Caco-2 (cell line): ENCODE measurements around the gene CARD11. TPM values are rescaled to one million over a fixed set of nuclear protein-coding genes. Genes with fewer than 3 reads are reported as not detected.

Experiments
- BruUV-seq: library from RNA; stranded (reverse); fragments of 400-500 nt; replicated peaks from 2 replicates; lab custom pipeline; 2021; lab: Mats Ljungman, UMichigan
- CTCF ChIA-PET: fragments of 300-600 bp; sonication (Branson Sonifier 250); formaldehyde crosslinking; loops from one replicate; lab custom pipeline; 2022; ENCODE audit warnings: antibody characterized with exemption; lab: Charles Lee
- POLR2A ChIA-PET: fragments of 300-600 bp; sonication (Branson Sonifier 250); formaldehyde crosslinking; loops from one replicate; lab custom pipeline; 2022; ENCODE audit warnings: antibody characterized with exemption; lab: Charles Lee
- DNase-seq, 2 experiments: peaks; one replicate each; pipeline versions ENCODE4 v3.0.0 to v3.0.0-alpha.2; 2020 to 2022
- H3K27me3 ChIP-seq: replicated peaks from 2 replicates; pipeline ENCODE4 v1.6.0; 2011; ENCODE audit warnings: low read length; ENCODE audit not compliant: control insufficient read depth, insufficient read depth
- H3K36me3 ChIP-seq: 2 replicates; pipeline ENCODE4 v1.5.1; 2011; ENCODE audit warnings: low read length; ENCODE audit not compliant: control insufficient read depth, insufficient read depth
- H3K4me1 ChIP-seq: fragments of 250-450 bp; sonication (Bioruptor Pico); 2 replicates; pipeline ENCODE4 v1.5.1; 2020; ENCODE audit warnings: mild to moderate bottlenecking
- H3K4me3 ChIP-seq: 2 replicates; pipeline ENCODE4 v1.5.1; 2011; ENCODE audit warnings: low read depth, mild to moderate bottlenecking, control low read depth, low read length
- H3K9me3 ChIP-seq: fragments of 250-450 bp; sonication (Bioruptor Pico); 2 replicates; pipeline ENCODE4 v1.5.1; 2020; ENCODE audit warnings: mild to moderate bottlenecking, moderate library complexity
- H3K27ac Mint-ChIP-seq: one replicate; pipeline ENCODE4 v1.8.0; 2022; ENCODE audit warnings: mixed read lengths; ENCODE audit not compliant: unreplicated experiment
- H3K27me3 Mint-ChIP-seq: one replicate; pipeline ENCODE4 v1.8.0; 2022; ENCODE audit warnings: mixed read lengths; ENCODE audit not compliant: insufficient read depth, unreplicated experiment
- H3K36me3 Mint-ChIP-seq: one replicate; pipeline ENCODE4 v1.8.0; 2022; ENCODE audit warnings: mild to moderate bottlenecking, mixed read lengths; ENCODE audit not compliant: insufficient read depth, unreplicated experiment
- H3K4me1 Mint-ChIP-seq: one replicate; pipeline ENCODE4 v1.8.0; 2022; ENCODE audit warnings: low read depth, mixed read lengths; ENCODE audit not compliant: unreplicated experiment
- H3K4me3 Mint-ChIP-seq: one replicate; pipeline ENCODE4 v1.8.0; 2022; ENCODE audit warnings: mild to moderate bottlenecking, moderate library complexity, mixed read lengths; ENCODE audit not compliant: unreplicated experiment
- H3K9me3 Mint-ChIP-seq: one replicate; pipeline ENCODE4 v1.8.0; 2022; ENCODE audit warnings: mixed read lengths; ENCODE audit not compliant: unreplicated experiment
- intact Hi-C: fragments of 100-400 bp; cut with micrococcal nuclease; formaldehyde crosslinking; loops from one replicate; pipeline ENCODE4 v1.10.0; 2022; ENCODE audit not compliant: unreplicated experiment
- total RNA-seq: library from RNA; stranded (reverse); gene quantifications from 2 replicates; pipeline ENCODE4 v1.2.3, GENCODE V29; 2022
- TF ChIP-seq, protein P1 (sequence below), 2 experiments: fragments of 200-600 bp in 1 of 2; IDR thresholded peaks; 1 replicate in 1 of 2; 2 replicates in 1 of 2; pipeline versions ENCODE4 v1.5.1 to v1.8.0; 2011 to 2022; ENCODE audit warnings: antibody characterized with exemption in 1 of 2, control low read depth in 1 of 2, inconsistent platforms in 1 of 2, low read depth in 1 of 2, low read length in 1 of 2, mild to moderate bottlenecking in 1 of 2, moderate library complexity in 1 of 2; ENCODE audit not compliant: insufficient read depth in 1 of 2, severe bottlenecking in 1 of 2, unreplicated experiment in 1 of 2

The CARD11 gene
- total RNA-seq, 1 experiment from 2014 or later = 5.4 TPM

DNA sequence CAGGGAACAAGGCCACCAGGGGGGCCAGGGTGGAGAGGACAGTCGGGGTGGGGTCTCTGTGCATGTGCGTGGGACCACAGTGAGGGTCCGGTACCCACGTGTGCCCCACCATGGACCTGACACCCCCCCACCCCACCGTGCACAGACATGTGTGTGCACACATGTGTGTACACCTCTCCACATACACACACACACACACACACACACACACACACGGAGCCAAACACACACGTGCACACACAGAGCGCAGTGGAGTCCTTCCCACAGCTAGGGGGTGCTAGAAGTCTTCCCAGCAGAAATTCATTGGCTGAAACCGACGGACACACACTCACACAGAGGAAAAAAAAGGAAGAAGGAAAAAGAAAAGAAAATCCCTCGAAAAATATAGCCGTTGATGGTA is 156.8 kb downstream of the CARD11 start:
- Mint-ChIP-seq H3K27me3 (peaks cover 3% of the 10 kb centered on the region), H3K36me3 (no peaks in the 10 kb centered on the region), H3K9me3 (no peaks in the 10 kb centered on the region), H3K4me1 (peaks cover 7% of the 10 kb centered on the region), H3K27ac (peak overlapping the region; percentile 52), H3K4me3 (no peak overlapping the region)
- intact Hi-C loops = loop anchor here (1.0 to 2.0 kb wide), 3 partner anchors 268 to 1010 kb away; no protein-coding TSS in a partner anchor
- ChIA-PET CTCF (interaction anchor here (1.0 kb wide), 1 partner anchor 35 kb away, joined by 3 read pairs; no protein-coding TSS in a partner anchor), POLR2A (no interaction called here)
- no TSS peak for BruUV-seq
- no peak overlapping the region for H3K4me3 ChIP-seq
- H3K9me3 ChIP-seq = no peaks in the 10 kb centered on the region
- peak; percentile 76 to 77 for DNase-seq
- H3K27me3 ChIP-seq = no peaks in the 10 kb centered on the region
- TF ChIP-seq, protein P1, sequence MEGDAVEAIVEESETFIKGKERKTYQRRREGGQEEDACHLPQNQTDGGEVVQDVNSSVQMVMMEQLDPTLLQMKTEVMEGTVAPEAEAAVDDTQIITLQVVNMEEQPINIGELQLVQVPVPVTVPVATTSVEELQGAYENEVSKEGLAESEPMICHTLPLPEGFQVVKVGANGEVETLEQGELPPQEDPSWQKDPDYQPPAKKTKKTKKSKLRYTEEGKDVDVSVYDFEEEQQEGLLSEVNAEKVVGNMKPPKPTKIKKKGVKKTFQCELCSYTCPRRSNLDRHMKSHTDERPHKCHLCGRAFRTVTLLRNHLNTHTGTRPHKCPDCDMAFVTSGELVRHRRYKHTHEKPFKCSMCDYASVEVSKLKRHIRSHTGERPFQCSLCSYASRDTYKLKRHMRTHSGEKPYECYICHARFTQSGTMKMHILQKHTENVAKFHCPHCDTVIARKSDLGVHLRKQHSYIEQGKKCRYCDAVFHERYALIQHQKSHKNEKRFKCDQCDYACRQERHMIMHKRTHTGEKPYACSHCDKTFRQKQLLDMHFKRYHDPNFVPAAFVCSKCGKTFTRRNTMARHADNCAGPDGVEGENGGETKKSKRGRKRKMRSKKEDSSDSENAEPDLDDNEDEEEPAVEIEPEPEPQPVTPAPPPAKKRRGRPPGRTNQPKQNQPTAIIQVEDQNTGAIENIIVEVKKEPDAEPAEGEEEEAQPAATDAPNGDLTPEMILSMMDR (IDR thresholded peaks at IDR 0.05; ENCODE audit: insufficient read depth in 1 of 2, low read depth in 1 of 2, low read length in 1 of 2, severe bottlenecking in 1 of 2, unreplicated experiment in 1 of 2) = peak; percentile 70 to 92
- no peaks in the 10 kb centered on the region for H3K36me3 ChIP-seq
- no peaks in the 10 kb centered on the region for H3K4me1 ChIP-seq

DNA sequence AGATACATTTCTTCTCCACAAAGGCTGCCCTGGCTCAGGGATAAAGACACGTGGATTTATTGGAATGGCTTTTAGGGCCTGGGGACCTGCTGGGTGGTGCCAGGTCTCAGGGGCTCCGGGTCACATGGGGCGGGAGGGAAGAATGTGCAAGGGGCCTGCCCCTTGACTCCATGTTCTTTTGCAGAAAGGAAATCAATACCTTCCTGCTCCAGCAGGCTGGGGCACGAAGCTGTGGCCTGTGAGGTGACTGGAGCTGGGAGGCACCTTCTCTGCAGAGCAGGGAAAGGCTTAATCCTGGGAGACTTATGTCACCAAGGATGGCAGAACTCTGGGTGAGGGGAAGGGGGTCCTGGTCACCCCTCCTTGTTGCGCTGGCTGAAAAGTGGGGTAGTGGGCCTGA is 157.3 kb downstream of the CARD11 start:
- no TSS peak for BruUV-seq
- TF ChIP-seq, protein P1 (IDR thresholded peaks at IDR 0.05; ENCODE audit: insufficient read depth in 1 of 2, low read depth in 1 of 2, low read length in 1 of 2, severe bottlenecking in 1 of 2, unreplicated experiment in 1 of 2) = no peak
- Histone ChIP-seq H3K4me1 (no peaks in the 10 kb centered on the region), H3K9me3 (no peaks in the 10 kb centered on the region), H3K27me3 (no peaks in the 10 kb centered on the region), H3K36me3 (no peaks in the 10 kb centered on the region), H3K4me3 (no peak overlapping the region)
- H3K27me3 Mint-ChIP-seq = peaks cover 3% of the 10 kb centered on the region
- peaks cover 7% of the 10 kb centered on the region for H3K4me1 Mint-ChIP-seq
- ChIA-PET CTCF (interaction anchor here (1.0 kb wide), 1 partner anchor 35 kb away, joined by 3 read pairs; no protein-coding TSS in a partner anchor), POLR2A (no interaction called here)
- no peak overlapping the region for H3K27ac Mint-ChIP-seq
- no peak for DNase-seq
- intact Hi-C loops = loop anchor here (2.0 kb wide), 2 partner anchors 314 to 1010 kb away; no protein-coding TSS in a partner anchor
- no peaks in the 10 kb centered on the region for H3K9me3 Mint-ChIP-seq
- no peaks in the 10 kb centered on the region for H3K36me3 Mint-ChIP-seq
- no peak overlapping the region for H3K4me3 Mint-ChIP-seq

GRCh38 chr7:2884161-2884560 is 159.5 kb downstream of the CARD11 start:
- H3K4me1 ChIP-seq = no peaks in the 10 kb centered on the region
- ChIA-PET CTCF (no interaction called here), POLR2A (no interaction called here)
- H3K27me3 ChIP-seq = no peaks in the 10 kb centered on the region
- Mint-ChIP-seq H3K9me3 (no peaks in the 10 kb centered on the region), H3K27ac (no peak overlapping the region), H3K4me3 (no peak overlapping the region), H3K36me3 (no peaks in the 10 kb centered on the region), H3K27me3 (peaks cover 3% of the 10 kb centered on the region), H3K4me1 (peaks cover 7% of the 10 kb centered on the region)
- no peaks in the 10 kb centered on the region for H3K36me3 ChIP-seq
- no TSS peak for BruUV-seq
- TF ChIP-seq, protein P1 (IDR thresholded peaks at IDR 0.05; ENCODE audit: insufficient read depth in 1 of 2, low read depth in 1 of 2, low read length in 1 of 2, severe bottlenecking in 1 of 2, unreplicated experiment in 1 of 2) = no peak
- no peak overlapping the region for H3K4me3 ChIP-seq
- no peaks in the 10 kb centered on the region for H3K9me3 ChIP-seq
- intact Hi-C loops = no loop called here
- no peak for DNase-seq
